GM23338 (cell line): Measurements from ENCODE around the gene PNP. TPM values are rescaled to one million over a fixed set of nuclear protein-coding genes. Genes with fewer than 3 reads are reported as not detected.

Source experiments
- ATAC-seq: fragments of 200-7000 bp; cut with Tn5 transposase; 3 replicates; pipeline ENCODE4 v1.9.1; 2020
- DNase-seq: peaks from one replicate; pipeline ENCODE4 v3.0.0-alpha.2; 2015; ENCODE audit warnings: low spot score
- H2AFZ ChIP-seq: fragments of 200-600 bp; sonication (generic); 2 replicates; pipeline ENCODE4 v1.8.0; 2016; ENCODE audit warnings: antibody characterized with exemption, mild to moderate bottlenecking, moderate library complexity
- H3F3A ChIP-seq: fragments of 200-600 bp; sonication (generic); replicated peaks from 2 replicates; pipeline ENCODE4 v1.8.0; 2017; ENCODE audit warnings: antibody characterized with exemption, mixed run types, low read depth
- H3K27ac ChIP-seq: fragments of 200-600 bp; sonication (generic); 2 replicates; pipeline ENCODE4 v1.6.1; 2016; ENCODE audit warnings: low read depth
- H3K27me3 ChIP-seq: fragments of 200-600 bp; sonication (generic); 2 replicates; pipeline ENCODE4 v1.8.0; 2016; ENCODE audit warnings: mild to moderate bottlenecking, mixed run types, moderate library complexity; ENCODE audit not compliant: insufficient read depth
- H3K36me3 ChIP-seq: fragments of 200-600 bp; sonication (generic); 2 replicates; pipeline ENCODE4 v1.8.0; 2016; ENCODE audit warnings: mild to moderate bottlenecking; ENCODE audit not compliant: insufficient read depth
- H3K4me1 ChIP-seq: fragments of 200-600 bp; sonication (generic); 2 replicates; pipeline ENCODE4 v1.8.0; 2016; ENCODE audit warnings: mild to moderate bottlenecking, moderate library complexity; ENCODE audit not compliant: insufficient read depth
- H3K4me2 ChIP-seq: fragments of 200-600 bp; sonication (generic); 2 replicates; pipeline ENCODE4 v1.7.1; 2017; ENCODE audit warnings: mixed run types
- H3K4me3 ChIP-seq: fragments of 200-600 bp; sonication (generic); 2 replicates; pipeline ENCODE4 v1.6.1; 2016; ENCODE audit warnings: mixed run types
- H3K79me2 ChIP-seq: fragments of 200-600 bp; sonication (generic); replicated peaks from 2 replicates; pipeline ENCODE4 v1.8.0; 2017; ENCODE audit warnings: mild to moderate bottlenecking; ENCODE audit not compliant: insufficient read depth
- H3K9me2 ChIP-seq: fragments of 200-600 bp; sonication (generic); 2 replicates; pipeline ENCODE4 v1.8.0; 2017; ENCODE audit not compliant: insufficient read depth
- H4K20me1 ChIP-seq: fragments of 200-600 bp; sonication (generic); replicated peaks from 2 replicates; pipeline ENCODE4 v1.8.0; 2017; ENCODE audit warnings: mild to moderate bottlenecking; ENCODE audit not compliant: insufficient read depth
- H3K27ac Mint-ChIP-seq: 2 replicates; pipeline ENCODE4 v1.8.0; 2020; ENCODE audit warnings: inconsistent platforms, mild to moderate bottlenecking, moderate library complexity, mixed read lengths
- H3K27me3 Mint-ChIP-seq: 3 replicates; pipeline ENCODE4 v1.8.0; 2022; ENCODE audit warnings: low read depth, mild to moderate bottlenecking, moderate library complexity, mixed read lengths, inconsistent platforms; ENCODE audit not compliant: insufficient read depth, poor library complexity
- H3K36me3 Mint-ChIP-seq: 3 replicates; pipeline ENCODE4 v1.8.0; 2021; ENCODE audit warnings: low read depth, mild to moderate bottlenecking, inconsistent platforms, moderate library complexity, mixed read lengths
- H3K4me1 Mint-ChIP-seq: 3 replicates; pipeline ENCODE4 v1.8.0; 2020; ENCODE audit warnings: mild to moderate bottlenecking, inconsistent platforms, mixed read lengths
- H3K4me3 Mint-ChIP-seq: 3 replicates; pipeline ENCODE4 v1.8.0; 2021; ENCODE audit warnings: moderate library complexity, mild to moderate bottlenecking, inconsistent platforms, mixed read lengths
- H3K9me3 Mint-ChIP-seq: 3 replicates; pipeline ENCODE4 v1.8.0; 2020; ENCODE audit warnings: moderate library complexity, mild to moderate bottlenecking, inconsistent platforms, mixed read lengths
- CREB1 ChIP-seq: fragments of 250-450 bp; sonication (Bioruptor Pico); IDR thresholded peaks from 2 replicates; pipeline ENCODE4 v1.5.0; 2020; ENCODE audit warnings: low read depth, mild to moderate bottlenecking, moderate library complexity
- ETS1 ChIP-seq: IDR thresholded peaks from 2 replicates; pipeline ENCODE4 v1.6.1; 2016; ENCODE audit warnings: antibody characterized with exemption
- EZH2 ChIP-seq: fragments of 200-600 bp; sonication (generic); IDR thresholded peaks from one replicate; pipeline ENCODE4 v1.8.0; 2017; ENCODE audit warnings: antibody characterized with exemption, mild to moderate bottlenecking, low read depth; ENCODE audit not compliant: unreplicated experiment
- EZH2phosphoT487 ChIP-seq: fragments of 200-600 bp; sonication (generic); IDR thresholded peaks from one replicate; pipeline ENCODE4 v1.8.1; 2018; ENCODE audit warnings: antibody characterized with exemption; ENCODE audit not compliant: unreplicated experiment
- JUNB ChIP-seq: IDR thresholded peaks from one replicate; pipeline ENCODE4 v1.6.1; 2016; ENCODE audit warnings: antibody characterized with exemption; ENCODE audit not compliant: unreplicated experiment
- NANOG ChIP-seq: IDR thresholded peaks from 2 replicates; pipeline ENCODE4 v1.6.1; 2016; ENCODE audit warnings: antibody characterized with exemption, borderline replicate concordance
- POLR2AphosphoS5 ChIP-seq: IDR thresholded peaks from 2 replicates; pipeline ENCODE4 v1.6.1; 2016; ENCODE audit warnings: antibody characterized with exemption, low read depth
- REST ChIP-seq: IDR thresholded peaks from one replicate; pipeline ENCODE4 v1.6.1; 2018; ENCODE audit warnings: antibody characterized with exemption; ENCODE audit not compliant: unreplicated experiment
- STAT1 ChIP-seq: IDR thresholded peaks from one replicate; pipeline ENCODE4 v1.6.1; 2016; ENCODE audit warnings: antibody characterized with exemption; ENCODE audit not compliant: unreplicated experiment
- ZNF114 ChIP-seq: fragments of 250-450 bp; sonication (Bioruptor Pico); IDR thresholded peaks from 2 replicates; pipeline ENCODE4 v1.5.0; 2020; ENCODE audit warnings: mild to moderate bottlenecking, moderate library complexity
- ZNF462 ChIP-seq: fragments of 250-450 bp; sonication (Bioruptor Pico); IDR thresholded peaks from 2 replicates; pipeline ENCODE4 v1.5.0; 2020; ENCODE audit warnings: mild to moderate bottlenecking, moderate library complexity
- polyA plus RNA-seq: library from polyadenylated mRNA; unstranded; fragments of >200 nt; fragmentation: Nextera tagmentation; extraction: Ambion mirVana; gene quantifications from 2 replicates; pipeline ENCODE4 v1.2.1, GENCODE V29; 2016
- total RNA-seq: library from RNA; depleted of rRNA; stranded (reverse); fragments of >200 nt; shearing (Covaris generic); gene quantifications from 2 replicates; pipeline ENCODE4 v1.2.3, GENCODE V29; 2014

PNP gene
- total and polyA plus RNA-seq, 2 experiments from 2014 or later: 60.7 to 102 TPM

GRCh38 chr14:20476776-20477175 lies 7.6 kb downstream of the PNP start:
- no peaks in the 10 kb centered on the region for H3K27me3 Mint-ChIP-seq

GRCh38 chr14:20477211-20477876 lies 8.1 kb downstream of the PNP start:
- Histone ChIP-seq H3F3A (peaks cover 10% of the 10 kb centered on the region; the same call in 1 of the 2 replicates), H4K20me1 (no peaks in the 10 kb centered on the region; the same call in 1 of the 2 replicates), H3K4me2 (no peak overlapping the region), H3K27ac (peak overlapping the region; percentile 61; the same call in 1 of the 2 replicates), H3K4me1 (peaks cover 12% of the 10 kb centered on the region), H3K4me3 (no peak overlapping the region), H3K79me2 (peaks cover 11% of the 10 kb centered on the region), H3K9me2 (no peaks in the 10 kb centered on the region), H3K36me3 (peaks cover 47% of the 10 kb centered on the region), H2AFZ (no peak overlapping the region), H3K27me3 (no peaks in the 10 kb centered on the region)
- Mint-ChIP-seq H3K4me1 (peaks cover 9% of the 10 kb centered on the region), H3K36me3 (peaks cover 60% of the 10 kb centered on the region), H3K4me3 (no peak overlapping the region), H3K27me3 (no peaks in the 10 kb centered on the region), H3K27ac (0 out of 2 replicates have a peak overlapping the region, but pooled peaks have one; percentile 4), H3K9me3 (no peaks in the 10 kb centered on the region)
- no peak for ATAC-seq
- DNase-seq: no peak
- TF ChIP-seq EZH2phosphoT487 (no peak), NANOG (no peak), EZH2 (no peak), POLR2AphosphoS5 (no peak), ZNF462 (no peak), STAT1 (no peak), ZNF114 (CRISPR knock-in tag) (no peak), ETS1 (no peak), CREB1 (CRISPR knock-in tag) (no peak), JUNB (no peak), REST (no peak)

More at GRCh38 chr14:20476776-20477175, 7.6 kb downstream of the PNP start:
- Mint-ChIP-seq H3K9me3 (no peaks in the 10 kb centered on the region), H3K36me3 (peaks cover 66% of the 10 kb centered on the region), H3K4me3 (no peak overlapping the region), H3K4me1 (peaks cover 7% of the 10 kb centered on the region; the same call in 2 of the 3 replicates), H3K27ac (no peak overlapping the region)
- Histone ChIP-seq H3K4me2 (no peak overlapping the region), H3K9me2 (no peaks in the 10 kb centered on the region), H3K36me3 (peaks cover 47% of the 10 kb centered on the region), H2AFZ (no peak overlapping the region), H3K4me3 (no peak overlapping the region), H4K20me1 (peaks cover 3% of the 10 kb centered on the region), H3K27me3 (no peaks in the 10 kb centered on the region), H3K79me2 (peaks cover 17% of the 10 kb centered on the region), H3K27ac (no peak overlapping the region), H3K4me1 (peaks cover 6% of the 10 kb centered on the region), H3F3A (peaks cover 10% of the 10 kb centered on the region; the same call in 1 of the 2 replicates)
- ATAC-seq (no peak), DNase-seq (no peak)
- no peak for TF ChIP-seq JUNB
